GM12892 (cell line): ENCODE data around the gene COQ6.

Experiments used
- POLR2A ChIP-seq: IDR thresholded peaks from 2 replicates; pipeline ENCODE4 v1.6.1; 2011; ENCODE audit warnings: low read depth, low read length, control low read depth
- POLR2AphosphoS5 ChIP-seq: IDR thresholded peaks from 2 replicates; pipeline ENCODE4 v1.6.1; 2011; ENCODE audit warnings: low read depth, low read length, control low read depth

- no peak for TF ChIP-seq POLR2A
- TF ChIP-seq POLR2AphosphoS5: no peak
These were observed 38.0 kb downstream of the COQ6 start for GRCh38 chr14:73988065-73988464.
